ENCODE results near the gene GRIP1.

The GRIP1 gene

DNA sequence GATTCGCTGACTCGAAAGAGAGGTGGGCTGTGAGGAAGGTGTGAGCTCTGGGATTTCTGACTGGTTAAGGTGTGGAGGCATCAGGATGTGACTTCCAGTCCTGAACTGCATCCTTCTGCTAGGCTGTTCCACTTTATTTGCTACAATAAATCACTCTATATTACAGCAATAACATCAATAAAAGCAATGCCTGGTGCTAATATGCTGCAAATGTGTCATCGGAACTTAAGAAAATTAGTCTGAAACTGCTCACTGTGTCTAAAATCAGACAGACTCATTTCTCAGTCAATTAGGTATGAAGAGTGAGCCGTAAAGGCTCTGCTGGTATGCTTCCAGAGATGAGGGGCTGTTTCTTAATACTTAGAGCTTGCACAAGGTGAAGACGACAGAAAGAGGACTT, 250.0 kb downstream of the GRIP1 start:
- H3K79me2 ChIP-seq (ENCODE audit: control insufficient read depth, low read length): no peaks in the 10 kb centered on the region
- no peaks in the 10 kb centered on the region for H3K27me3 ChIP-seq (ENCODE audit: control insufficient read depth, low read length)
- no peak overlapping the region for H3K4me2 ChIP-seq (ENCODE audit: low read length)
- no peaks in the 10 kb centered on the region for H3F3A ChIP-seq (ENCODE audit: control insufficient read depth, insufficient read depth)
- no peak overlapping the region for H3K4me3 ChIP-seq (ENCODE audit: low read length)
- TF ChIP-seq, protein P1, sequence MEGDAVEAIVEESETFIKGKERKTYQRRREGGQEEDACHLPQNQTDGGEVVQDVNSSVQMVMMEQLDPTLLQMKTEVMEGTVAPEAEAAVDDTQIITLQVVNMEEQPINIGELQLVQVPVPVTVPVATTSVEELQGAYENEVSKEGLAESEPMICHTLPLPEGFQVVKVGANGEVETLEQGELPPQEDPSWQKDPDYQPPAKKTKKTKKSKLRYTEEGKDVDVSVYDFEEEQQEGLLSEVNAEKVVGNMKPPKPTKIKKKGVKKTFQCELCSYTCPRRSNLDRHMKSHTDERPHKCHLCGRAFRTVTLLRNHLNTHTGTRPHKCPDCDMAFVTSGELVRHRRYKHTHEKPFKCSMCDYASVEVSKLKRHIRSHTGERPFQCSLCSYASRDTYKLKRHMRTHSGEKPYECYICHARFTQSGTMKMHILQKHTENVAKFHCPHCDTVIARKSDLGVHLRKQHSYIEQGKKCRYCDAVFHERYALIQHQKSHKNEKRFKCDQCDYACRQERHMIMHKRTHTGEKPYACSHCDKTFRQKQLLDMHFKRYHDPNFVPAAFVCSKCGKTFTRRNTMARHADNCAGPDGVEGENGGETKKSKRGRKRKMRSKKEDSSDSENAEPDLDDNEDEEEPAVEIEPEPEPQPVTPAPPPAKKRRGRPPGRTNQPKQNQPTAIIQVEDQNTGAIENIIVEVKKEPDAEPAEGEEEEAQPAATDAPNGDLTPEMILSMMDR (IDR thresholded peaks at IDR 0.05; ENCODE audit: low read depth, low read length, poor library complexity, severe bottlenecking): no peak
- no peak for TF ChIP-seq EZH2phosphoT487 (IDR thresholded peaks at IDR 0.05; ENCODE audit: borderline replicate concordance, low read length)
- no peak overlapping the region for H3K27ac ChIP-seq (ENCODE audit: low read depth, low read length)
- no peaks in the 10 kb centered on the region for H3K9me2 ChIP-seq (replicated peaks; ENCODE audit: control insufficient read depth, low read length)
- H3K4me1 ChIP-seq (ENCODE audit: control insufficient read depth, low read length): peaks cover 4% of the 10 kb centered on the region; the same call in 1 of the 2 replicates
- no peaks in the 10 kb centered on the region for H3K9me3 ChIP-seq (ENCODE audit: control insufficient read depth, insufficient read depth, low read length)
- H3K36me3 ChIP-seq (ENCODE audit: control insufficient read depth, low read length): no peaks in the 10 kb centered on the region
- no peaks in the 10 kb centered on the region for H4K20me1 ChIP-seq (ENCODE audit: control insufficient read depth, insufficient read depth, low read depth, low read length)

DNA sequence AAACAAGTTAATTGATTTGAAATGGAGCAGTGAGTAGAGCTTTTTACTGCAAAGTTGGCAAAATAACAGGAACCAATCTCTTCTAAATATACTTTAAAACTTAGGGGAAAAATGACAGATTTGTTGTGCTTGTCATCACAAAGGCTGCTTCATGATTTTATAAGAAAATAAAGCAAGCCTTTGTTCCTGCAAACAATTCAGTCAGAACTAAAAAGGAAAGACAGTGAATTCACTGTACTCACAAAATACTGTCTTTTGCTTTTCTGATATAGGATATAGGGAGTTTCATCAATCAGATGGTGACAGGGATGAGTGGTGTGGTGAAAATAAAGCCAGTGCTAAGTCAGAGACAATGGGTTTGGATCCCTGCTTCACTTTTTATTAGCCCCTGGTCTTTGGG, 250.6 kb downstream of the GRIP1 start:
- H3F3A ChIP-seq (ENCODE audit: control insufficient read depth, insufficient read depth): no peaks in the 10 kb centered on the region
- H3K4me3 ChIP-seq (ENCODE audit: low read length): no peak overlapping the region
- H3K9me2 ChIP-seq (replicated peaks; ENCODE audit: control insufficient read depth, low read length): no peaks in the 10 kb centered on the region
- H3K4me1 ChIP-seq (ENCODE audit: control insufficient read depth, low read length): peaks cover 4% of the 10 kb centered on the region; the same call in 1 of the 2 replicates
- H3K27me3 ChIP-seq (ENCODE audit: control insufficient read depth, low read length): no peaks in the 10 kb centered on the region
- H3K27ac ChIP-seq (ENCODE audit: low read depth, low read length): no peak overlapping the region
- H3K79me2 ChIP-seq (ENCODE audit: control insufficient read depth, low read length): no peaks in the 10 kb centered on the region
- no peaks in the 10 kb centered on the region for H4K20me1 ChIP-seq (ENCODE audit: control insufficient read depth, insufficient read depth, low read depth, low read length)
- TF ChIP-seq, protein P1 (IDR thresholded peaks at IDR 0.05; ENCODE audit: low read depth, low read length, poor library complexity, severe bottlenecking): no peak
- no peak for TF ChIP-seq EZH2phosphoT487 (IDR thresholded peaks at IDR 0.05; ENCODE audit: borderline replicate concordance, low read length)
- H3K4me2 ChIP-seq (ENCODE audit: low read length): no peak overlapping the region
- no peaks in the 10 kb centered on the region for H3K36me3 ChIP-seq (ENCODE audit: control insufficient read depth, low read length)
- H3K9me3 ChIP-seq (ENCODE audit: control insufficient read depth, insufficient read depth, low read length): no peaks in the 10 kb centered on the region

DNA sequence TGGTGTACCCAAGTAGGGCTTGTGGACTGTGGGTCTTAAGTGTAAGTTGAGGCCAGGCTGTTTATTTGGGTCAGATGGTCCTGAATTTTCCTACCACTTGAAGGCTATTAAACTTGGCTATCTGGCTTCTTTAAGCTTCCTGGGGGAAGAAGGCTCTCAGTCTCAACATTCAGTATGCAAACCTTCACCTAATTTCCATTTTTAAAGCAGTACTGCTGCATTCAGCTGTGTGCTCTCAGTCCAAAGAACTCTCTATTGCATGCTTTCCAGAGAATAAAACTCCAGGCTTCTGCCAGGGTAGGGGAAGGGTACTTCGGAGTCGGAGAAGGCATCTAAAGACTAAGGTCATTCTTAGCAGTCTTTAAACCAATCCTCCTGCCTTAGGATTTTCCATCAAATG, 252.2 kb downstream of the GRIP1 start:
- H3K4me2 ChIP-seq (ENCODE audit: low read length): no peak overlapping the region
- H4K20me1 ChIP-seq (ENCODE audit: control insufficient read depth, insufficient read depth, low read depth, low read length): no peaks in the 10 kb centered on the region
- H3K79me2 ChIP-seq (ENCODE audit: control insufficient read depth, low read length): no peaks in the 10 kb centered on the region
- H3K36me3 ChIP-seq (ENCODE audit: control insufficient read depth, low read length): no peaks in the 10 kb centered on the region
- no peak overlapping the region for H3K4me3 ChIP-seq (ENCODE audit: low read length)
- no peaks in the 10 kb centered on the region for H3K9me3 ChIP-seq (ENCODE audit: control insufficient read depth, insufficient read depth, low read length)
- no peaks in the 10 kb centered on the region for H3K27me3 ChIP-seq (ENCODE audit: control insufficient read depth, low read length)
- no peaks in the 10 kb centered on the region for H3F3A ChIP-seq (ENCODE audit: control insufficient read depth, insufficient read depth)
- no peak overlapping the region for H3K27ac ChIP-seq (ENCODE audit: low read depth, low read length)
- H3K4me1 ChIP-seq (ENCODE audit: control insufficient read depth, low read length): peaks cover 4% of the 10 kb centered on the region; the same call in 1 of the 2 replicates
- no peaks in the 10 kb centered on the region for H3K9me2 ChIP-seq (replicated peaks; ENCODE audit: control insufficient read depth, low read length)
- TF ChIP-seq EZH2phosphoT487 (IDR thresholded peaks at IDR 0.05; ENCODE audit: borderline replicate concordance, low read length): no peak
- TF ChIP-seq, protein P1 (IDR thresholded peaks at IDR 0.05; ENCODE audit: low read depth, low read length, poor library complexity, severe bottlenecking): no peak
